ENCODE measurements around the gene UFD1. TPM values are rescaled to one million over a fixed set of nuclear protein-coding genes. Genes with fewer than 3 reads are reported as not detected.

UFD1 gene
- total and polyA plus RNA-seq, 9 of the 15 experiments (the other 6 are each of a cell fraction or from before 2014, with no cell fraction given), result 238 to 645 (median 363) TPM

- TF ChIP-seq MGA (IDR thresholded peaks at IDR 0.05), result no peak
- no peak for TF ChIP-seq PRMT5 (CRISPR knock-in tag; IDR thresholded peaks at IDR 0.05)
- peak; percentile 91 for TF ChIP-seq EP300 (IDR thresholded peaks at IDR 0.05; ENCODE audit: low read length)
- no peak; the same call in 1 of the 2 replicates for TF ChIP-seq MYBL2 (IDR thresholded peaks at IDR 0.05; ENCODE audit: low read depth)
- TF ChIP-seq MYBL2 (CRISPR knock-in tag; IDR thresholded peaks at IDR 0.05; ENCODE audit: borderline replicate concordance), result no peak
- 0 out of 2 replicates have a peak, but pooled peaks have one; percentile 62 for TF ChIP-seq ZZZ3 (IDR thresholded peaks at IDR 0.05)
- TF ChIP-seq ATF2 (CRISPR knock-in tag; IDR thresholded peaks at IDR 0.05), result no peak
- TF ChIP-seq KLF16 (IDR thresholded peaks at IDR 0.05), result peak; percentile 97
- TF ChIP-seq RBM22 (IDR thresholded peaks at IDR 0.05; ENCODE audit: low read depth, low read length, poor library complexity, severe bottlenecking), result no peak
- no peak for TF ChIP-seq CEBPG (CRISPR knock-in tag; IDR thresholded peaks at IDR 0.05)
- no peak for TF ChIP-seq CEBPG (tag; conservative IDR thresholded peaks at IDR 0.05 in 1 of 2, IDR thresholded peaks at IDR 0.05 in 1 of 2)
- no peak for TF ChIP-seq ZNF668 (CRISPR knock-in tag; IDR thresholded peaks at IDR 0.05)
- no peak for TF ChIP-seq THRAP3 (IDR thresholded peaks at IDR 0.05; ENCODE audit: borderline replicate concordance)
- TF ChIP-seq FOSL1 (tag; conservative IDR thresholded peaks at IDR 0.05), result no peak; the same call in 1 of the 2 replicates
These were observed 71.1 kb downstream of the UFD1 start (continued) for GRCh38 chr22:19407649-19408606.
